KOPT-K1 (cell line): ENCODE measurements around the gene RAD18.

ENCODE experiments used
- H3K27ac ChIP-seq: fragments of 200-600 bp; sonication (generic); 2 replicates; pipeline ENCODE4 v1.5.1; 2016; ENCODE audit warnings: antibody characterized with exemption, mild to moderate bottlenecking, low read depth, low read length; ENCODE audit not compliant: poor library complexity, severe bottlenecking
- H3K36me3 ChIP-seq: fragments of 200-600 bp; sonication (generic); 2 replicates; pipeline ENCODE4 v1.5.1; 2017; ENCODE audit warnings: antibody characterized with exemption, mild to moderate bottlenecking, low read length, moderate library complexity; ENCODE audit not compliant: insufficient read depth
- H3K9me3 ChIP-seq: fragments of 200-600 bp; sonication (generic); 2 replicates; pipeline ENCODE4 v1.5.1; 2017; ENCODE audit warnings: antibody characterized with exemption, low read length, mild to moderate bottlenecking; ENCODE audit not compliant: insufficient read depth, poor library complexity, severe bottlenecking

Gene RAD18

DNA sequence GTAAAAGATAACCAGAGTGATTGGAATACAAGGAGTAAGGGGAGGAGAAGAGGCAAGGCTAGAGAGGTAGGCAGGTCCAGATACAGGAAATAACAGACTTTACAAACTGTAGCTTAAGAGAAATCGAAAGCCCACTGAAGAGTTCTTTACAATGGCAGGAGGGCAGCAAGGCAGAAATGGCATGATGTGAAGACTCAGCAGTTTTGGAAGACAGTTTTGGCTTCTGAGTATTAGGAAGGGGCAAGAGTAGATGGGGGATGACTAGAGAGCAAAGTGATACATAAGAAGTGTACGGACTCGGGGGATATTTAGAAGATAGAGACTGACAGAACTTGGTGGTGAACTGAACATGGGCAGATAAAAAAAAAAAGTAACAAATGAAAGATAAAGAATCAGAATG lies 54.1 kb downstream of the RAD18 start:
- no peaks in the 10 kb centered on the region for H3K9me3 ChIP-seq
- peaks cover 94% of the 10 kb centered on the region for H3K36me3 ChIP-seq
- H3K27ac ChIP-seq = no peak overlapping the region

DNA sequence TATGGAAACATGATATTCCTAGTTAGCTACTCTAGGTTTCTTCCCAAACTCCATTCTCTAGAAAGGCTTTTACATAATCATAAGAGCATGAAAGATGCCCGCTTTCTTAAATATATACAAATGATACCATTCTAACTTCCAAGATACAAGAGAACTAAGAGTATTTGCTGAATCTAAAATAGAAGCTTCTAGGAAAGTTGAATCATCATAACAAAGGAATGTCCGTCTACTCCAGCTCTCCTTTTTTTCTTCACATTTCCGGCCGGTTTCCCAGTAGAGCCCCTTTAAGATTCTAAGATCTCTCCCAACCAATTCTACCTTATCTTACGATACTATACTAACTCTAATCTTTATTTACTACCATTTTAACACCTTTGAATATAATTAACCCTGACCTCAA lies 60.1 kb downstream of the RAD18 start:
- no peaks in the 10 kb centered on the region for H3K9me3 ChIP-seq
- no peak overlapping the region for H3K27ac ChIP-seq
- peaks cover 99% of the 10 kb centered on the region for H3K36me3 ChIP-seq

DNA sequence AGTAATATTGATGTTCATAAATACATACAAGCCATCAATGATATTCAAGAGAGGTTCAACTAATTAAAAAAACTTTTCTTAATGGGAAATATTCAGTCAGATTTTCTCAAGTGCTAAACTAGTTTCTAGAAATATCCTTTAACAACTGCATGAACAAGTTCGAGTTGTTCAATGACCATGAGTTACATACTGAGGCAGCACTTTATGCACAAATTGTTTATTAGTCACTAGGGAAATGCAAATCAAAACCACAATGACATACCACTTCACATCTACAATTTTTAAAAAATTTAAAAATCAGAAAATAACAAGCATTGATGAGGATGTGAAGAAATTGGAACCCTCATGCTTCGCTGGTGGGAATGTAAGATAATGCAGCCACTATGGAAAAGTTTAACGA lies 62.4 kb downstream of the RAD18 start:
- Histone ChIP-seq H3K9me3 (no peaks in the 10 kb centered on the region), H3K36me3 (peaks cover 98% of the 10 kb centered on the region), H3K27ac (no peak overlapping the region)

- Histone ChIP-seq H3K9me3 (no peaks in the 10 kb centered on the region), H3K36me3 (peaks cover 97% of the 10 kb centered on the region), H3K27ac (no peak overlapping the region)
These were observed 63.3 kb downstream of the RAD18 start for GRCh38 chr3:8899876-8900460.

- Histone ChIP-seq H3K27ac (no peak overlapping the region), H3K36me3 (peaks cover 92% of the 10 kb centered on the region), H3K9me3 (no peaks in the 10 kb centered on the region)
These were observed 67.4 kb downstream of the RAD18 start for GRCh38 chr3:8895829-8896228.

GRCh38 chr3:8893001-8893400 lies 70.3 kb downstream of the RAD18 start:
- Histone ChIP-seq H3K27ac (no peak overlapping the region), H3K36me3 (peaks cover 93% of the 10 kb centered on the region), H3K9me3 (no peaks in the 10 kb centered on the region)

GRCh38 chr3:8891774-8892173 lies 71.5 kb downstream of the RAD18 start:
- Histone ChIP-seq H3K36me3 (peaks cover 94% of the 10 kb centered on the region), H3K27ac (no peak overlapping the region), H3K9me3 (no peaks in the 10 kb centered on the region)

- H3K27ac ChIP-seq = no peak overlapping the region
- H3K9me3 ChIP-seq = no peaks in the 10 kb centered on the region
- peaks cover 94% of the 10 kb centered on the region for H3K36me3 ChIP-seq
These were observed 72.0 kb downstream of the RAD18 start for GRCh38 chr3:8891303-8891702.

- peaks cover 100% of the 10 kb centered on the region for H3K36me3 ChIP-seq
These were observed 74.9 kb downstream of the RAD18 start for GRCh38 chr3:8888301-8888915.

GRCh38 chr3:8887435-8888300 lies 75.6 kb downstream of the RAD18 start:
- Histone ChIP-seq H3K27ac (no peak overlapping the region), H3K9me3 (no peaks in the 10 kb centered on the region), H3K36me3 (peaks cover 95% of the 10 kb centered on the region)

More at GRCh38 chr3:8888301-8888915, 74.9 kb downstream of the RAD18 start:
- H3K9me3 ChIP-seq = no peaks in the 10 kb centered on the region
- no peak overlapping the region for H3K27ac ChIP-seq

GRCh38 chr3:8886546-8886945 lies 76.7 kb downstream of the RAD18 start:
- H3K27ac ChIP-seq = no peak overlapping the region
- peaks cover 95% of the 10 kb centered on the region for H3K36me3 ChIP-seq
- H3K9me3 ChIP-seq = no peaks in the 10 kb centered on the region

GRCh38 chr3:8885536-8886316 lies 77.5 kb downstream of the RAD18 start:
- Histone ChIP-seq H3K9me3 (no peaks in the 10 kb centered on the region), H3K36me3 (peaks cover 95% of the 10 kb centered on the region), H3K27ac (no peak overlapping the region)

DNA sequence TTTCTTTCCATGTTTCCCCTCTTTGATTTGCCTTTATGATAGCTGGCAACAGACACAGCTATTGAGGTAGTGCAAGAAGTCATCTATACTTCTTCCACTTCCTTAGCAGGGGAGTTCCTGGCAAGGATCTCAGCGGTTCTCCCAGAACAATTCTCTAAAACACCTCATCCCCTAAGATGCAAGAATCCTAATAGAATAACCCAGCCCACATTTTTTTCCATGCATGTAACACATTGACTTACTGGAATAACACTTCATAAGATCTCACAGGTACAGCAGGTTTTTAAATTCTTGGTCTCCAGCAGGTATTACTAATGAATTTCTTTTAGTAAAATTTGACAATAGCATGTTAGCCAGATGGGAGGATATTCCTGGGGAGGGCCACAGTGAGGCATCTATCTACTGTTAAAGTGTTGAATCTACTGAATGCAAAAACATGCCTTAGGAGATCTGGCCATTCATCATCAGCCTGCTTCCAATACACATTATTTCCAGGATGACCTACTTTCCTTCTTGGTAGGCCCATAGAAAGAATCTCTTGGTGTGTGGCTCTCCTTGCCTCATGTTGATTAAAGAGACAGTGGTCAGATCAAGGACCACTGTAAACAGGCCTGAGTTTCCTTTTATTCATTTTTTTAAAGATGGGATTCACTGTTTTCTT lies 78.5 kb downstream of the RAD18 start:
- Histone ChIP-seq H3K9me3 (no peaks in the 10 kb centered on the region), H3K27ac (no peak overlapping the region), H3K36me3 (peaks cover 95% of the 10 kb centered on the region)

- Histone ChIP-seq H3K9me3 (no peaks in the 10 kb centered on the region), H3K27ac (no peak overlapping the region), H3K36me3 (peaks cover 95% of the 10 kb centered on the region)
These were observed 80.6 kb downstream of the RAD18 start for GRCh38 chr3:8882642-8883041.
